ENCODE data around the gene FAM78A.

Gene FAM78A

GRCh38 chr9:131297903-131298302 lies 21.6 kb upstream of the FAM78A start:
- no peak for DNase-seq (ENCODE audit: low read depth, low spot score)
- no peak overlapping the region for H3K4me3 ChIP-seq (ENCODE audit: low read depth, low read length)
- no peak for TF ChIP-seq CTCF (IDR thresholded peaks at IDR 0.05; ENCODE audit: low read depth, low read length)
- in situ Hi-C loops (cut with HindIII; ENCODE audit: low sequenced_read_pairs) = no loop called here

GRCh38 chr9:131296906-131297500 lies 20.7 kb upstream of the FAM78A start:
- no peak for DNase-seq (ENCODE audit: low read depth, low spot score)
- in situ Hi-C loops (cut with HindIII; ENCODE audit: low sequenced_read_pairs) = no loop called here
- H3K4me3 ChIP-seq (ENCODE audit: low read depth, low read length) = no peak overlapping the region
- TF ChIP-seq CTCF (IDR thresholded peaks at IDR 0.05; ENCODE audit: low read depth, low read length) = no peak

DNA sequence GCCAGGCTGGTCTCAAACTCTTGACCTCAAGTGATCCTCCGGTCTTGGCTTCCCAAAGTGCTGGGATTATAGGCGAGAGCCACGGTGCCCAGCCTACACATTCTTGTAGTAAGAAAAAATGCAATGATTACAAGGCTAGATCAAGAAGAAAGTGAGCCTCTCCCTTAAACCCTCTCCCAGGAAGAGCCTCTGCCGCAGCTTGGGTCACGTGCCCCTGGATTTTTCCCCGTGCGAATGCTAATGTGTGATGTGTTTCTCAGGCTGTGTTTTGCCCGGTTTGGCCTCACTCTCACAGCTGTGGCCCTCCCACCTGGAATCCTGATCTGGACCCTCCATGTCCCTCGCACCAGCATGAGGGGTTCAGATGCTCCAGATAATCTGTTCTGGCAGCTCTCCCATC lies 20.1 kb upstream of the FAM78A start:
- no peak for DNase-seq (ENCODE audit: low read depth, low spot score)
- in situ Hi-C loops (cut with HindIII; ENCODE audit: low sequenced_read_pairs) = no loop called here
- no peak for TF ChIP-seq CTCF (IDR thresholded peaks at IDR 0.05; ENCODE audit: low read depth, low read length)
- no peak overlapping the region for H3K4me3 ChIP-seq (ENCODE audit: low read depth, low read length)

DNA sequence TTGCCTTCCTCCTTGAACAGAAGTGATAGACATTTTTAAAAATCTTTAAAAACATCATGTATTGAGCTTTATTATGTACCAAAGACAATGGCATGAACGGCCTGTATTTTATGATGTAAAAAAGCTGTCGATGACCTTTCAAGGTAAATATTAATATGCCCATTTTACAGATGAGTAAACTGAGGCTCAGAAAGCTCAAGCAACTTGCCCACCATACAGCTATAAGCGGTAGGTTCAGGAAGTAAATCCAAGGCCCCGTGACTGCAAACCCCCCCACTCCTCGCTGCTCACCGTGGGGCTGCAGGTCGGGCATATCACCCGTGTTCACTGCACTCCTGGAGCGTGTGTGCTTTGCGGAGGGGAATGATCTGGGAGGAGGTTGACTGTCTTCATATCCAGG lies 16.6 kb upstream of the FAM78A start:
- in situ Hi-C loops (cut with HindIII; ENCODE audit: low sequenced_read_pairs) = no loop called here
- no peak for DNase-seq (ENCODE audit: low read depth, low spot score)
- H3K4me3 ChIP-seq (ENCODE audit: low read depth, low read length) = no peak overlapping the region
- no peak for TF ChIP-seq CTCF (IDR thresholded peaks at IDR 0.05; ENCODE audit: low read depth, low read length)

DNA sequence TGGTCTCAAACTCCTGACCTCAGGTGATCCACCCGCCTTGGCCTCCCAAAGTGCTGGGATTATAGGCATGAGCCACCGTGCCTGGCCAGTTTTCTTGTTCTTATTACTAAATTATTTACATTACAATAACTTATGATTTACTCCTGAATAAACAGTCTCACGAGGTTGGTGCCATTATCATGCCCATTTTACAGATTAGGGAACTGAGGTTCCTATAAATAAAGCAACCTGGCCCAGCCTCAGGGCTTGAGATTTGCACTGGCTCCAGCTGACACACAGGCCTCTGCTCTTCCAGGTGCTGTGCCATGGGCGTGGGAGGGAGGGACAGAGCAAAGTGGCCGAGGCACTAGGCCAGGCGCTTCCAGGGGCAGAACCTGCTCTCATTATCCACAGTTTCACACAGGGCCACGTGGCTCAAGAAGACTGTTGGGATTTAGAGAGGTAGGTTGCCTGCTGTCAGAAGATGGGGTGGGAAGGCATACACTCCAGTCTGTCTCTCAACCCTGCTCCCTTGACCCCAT lies 15.5 kb upstream of the FAM78A start:
- in situ Hi-C loops (cut with HindIII; ENCODE audit: low sequenced_read_pairs) = no loop called here

GRCh38 chr9:131290767-131291370 lies 14.6 kb upstream of the FAM78A start:
- no peak for TF ChIP-seq CTCF (IDR thresholded peaks at IDR 0.05; ENCODE audit: low read depth, low read length)
- no peak overlapping the region for H3K4me3 ChIP-seq (ENCODE audit: low read depth, low read length)
- in situ Hi-C loops (cut with HindIII; ENCODE audit: low sequenced_read_pairs) = no loop called here
- DNase-seq (ENCODE audit: low read depth, low spot score) = no peak

More for the DNA sequence above, 15.5 kb upstream of the FAM78A start:
- H3K4me3 ChIP-seq (ENCODE audit: low read depth, low read length) = no peak overlapping the region
- TF ChIP-seq CTCF (IDR thresholded peaks at IDR 0.05; ENCODE audit: low read depth, low read length) = no peak
- no peak for DNase-seq (ENCODE audit: low read depth, low spot score)

Measured in astrocyte of the spinal cord (primary cell).